NT2/D1 (cell line): Measurements from ENCODE around the gene CCDC177.

Experiments used
- YY1 ChIP-seq: IDR thresholded peaks from 2 replicates; pipeline ENCODE4 v1.6.1; 2011; ENCODE audit not compliant: insufficient read length, insufficient read depth
- ZNF274 ChIP-seq: IDR thresholded peaks from 2 replicates; pipeline ENCODE4 v1.6.1; 2011; ENCODE audit warnings: mild to moderate bottlenecking, low read depth, low read length

- no peak for TF ChIP-seq YY1
- TF ChIP-seq ZNF274 = no peak
Measured at GRCh38 chr14:69595336-69595735, 20.7 kb upstream of the CCDC177 start.
